Activated CD4-positive, alpha-beta T cell treated with anti-CD3 and anti-CD28 coated beads for 36 hours (primary cell): ENCODE data around the gene RARB. TPM values are rescaled to one million over a fixed set of nuclear protein-coding genes. Genes with fewer than 3 reads are reported as not detected.

ENCODE experiments used
- ATAC-seq: fragments of 200-7000 bp; cut with Tn5 transposase; one replicate; pipeline ENCODE4 v1.10.0; 2021; ENCODE audit warnings: mild to moderate bottlenecking, moderate library complexity
- CTCF ChIA-PET: fragments of 350-600 bp; sonication (Branson Sonifier 250); formaldehyde crosslinking; loops from one replicate; lab custom pipeline; 2021; ENCODE audit warnings: antibody characterized with exemption; lab: Charles Lee
- POLR2A ChIA-PET: fragments of 350-600 bp; sonication (Branson Sonifier 250); formaldehyde crosslinking; loops from one replicate; lab custom pipeline; 2021; ENCODE audit warnings: antibody characterized with exemption, inconsistent platforms; lab: Charles Lee
- DNase-seq: peaks from one replicate; pipeline ENCODE4 v3.0.0-alpha.2; 2020
- H3K27ac Mint-ChIP-seq: one replicate; pipeline ENCODE4 v1.8.0; 2021; ENCODE audit warnings: mixed read lengths
- H3K27me3 Mint-ChIP-seq: one replicate; pipeline ENCODE4 v1.8.0; 2021; ENCODE audit warnings: mixed read lengths
- H3K36me3 Mint-ChIP-seq: one replicate; pipeline ENCODE4 v1.8.0; 2021; ENCODE audit warnings: low read depth, mixed read lengths
- H3K4me1 Mint-ChIP-seq: one replicate; pipeline ENCODE4 v1.8.0; 2021; ENCODE audit warnings: mixed read lengths
- H3K4me3 Mint-ChIP-seq: one replicate; pipeline ENCODE4 v1.8.0; 2021; ENCODE audit warnings: mild to moderate bottlenecking, moderate library complexity, mixed read lengths
- H3K9me3 Mint-ChIP-seq: one replicate; pipeline ENCODE4 v1.8.0; 2021; ENCODE audit warnings: low read depth, mixed read lengths
- intact Hi-C, 2 experiments: fragments of 100-400 bp; cut with DNase I in 1 of 2; cut with micrococcal nuclease in 1 of 2; formaldehyde crosslinking; loops; one replicate each; pipeline versions ENCODE4 v1.14.2 to v1.15.1; 2022 to 2024; cut with DNase I, micrococcal nuclease
- total RNA-seq, 2 experiments: library from RNA; stranded (reverse); gene quantifications; one replicate each; pipeline ENCODE4 v1.2.3, GENCODE V29; 2021

The RARB gene
- total RNA-seq, 2 experiments from 2014 or later: not detected

GRCh38 chr3:25620493-25620892 is 192.4 kb downstream of the RARB start:
- DNase-seq (no peak), ATAC-seq (no peak)
- Mint-ChIP-seq H3K27me3 (no peaks in the 10 kb centered on the region), H3K27ac (no peak overlapping the region), H3K9me3 (no peaks in the 10 kb centered on the region), H3K4me3 (no peak overlapping the region), H3K4me1 (peaks cover 7% of the 10 kb centered on the region), H3K36me3 (peaks cover 41% of the 10 kb centered on the region)
- intact Hi-C loops: no loop called here
- POLR2A ChIA-PET: no interaction called here
- CTCF ChIA-PET: interaction anchor here (1.8 kb wide), 1 partner anchor 27 kb away, joined by 5 read pairs; no protein-coding TSS in a partner anchor

DNA sequence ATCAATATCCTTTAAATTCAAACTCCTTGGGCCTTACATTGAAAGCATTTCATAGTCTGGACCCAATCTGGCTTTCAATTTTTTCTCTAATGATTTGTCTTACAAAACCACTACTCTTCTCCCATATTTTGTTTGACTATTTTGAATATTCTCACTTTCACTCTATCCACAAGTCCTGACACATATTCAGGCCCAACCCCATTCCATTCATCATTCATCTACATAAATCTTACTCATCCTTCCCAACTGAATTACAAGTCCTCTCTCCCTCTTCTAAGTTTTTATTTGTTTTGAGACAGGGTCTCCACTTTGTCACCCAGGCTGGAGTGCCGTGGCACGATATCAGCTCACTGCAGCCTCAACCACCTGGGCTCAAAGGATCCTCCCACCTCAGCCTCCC is 193.0 kb downstream of the RARB start:
- H3K4me3 Mint-ChIP-seq: no peak overlapping the region
- H3K27ac Mint-ChIP-seq: peak overlapping the region; percentile 0
- H3K9me3 Mint-ChIP-seq: no peaks in the 10 kb centered on the region
- no peak for ATAC-seq
- H3K4me1 Mint-ChIP-seq: peaks cover 7% of the 10 kb centered on the region
- DNase-seq: no peak
- peaks cover 45% of the 10 kb centered on the region for H3K36me3 Mint-ChIP-seq
- ChIA-PET CTCF (no interaction called here), POLR2A (no interaction called here)
- intact Hi-C loops: no loop called here
- no peaks in the 10 kb centered on the region for H3K27me3 Mint-ChIP-seq

- Mint-ChIP-seq H3K9me3 (no peaks in the 10 kb centered on the region), H3K36me3 (peaks cover 31% of the 10 kb centered on the region), H3K27me3 (no peaks in the 10 kb centered on the region), H3K4me3 (no peak overlapping the region), H3K27ac (no peak overlapping the region), H3K4me1 (peaks cover 6% of the 10 kb centered on the region)
- ATAC-seq: no peak
- CTCF ChIA-PET: interaction anchor here (1.1 kb wide), 1 partner anchor 110 kb away, joined by 3 read pairs; no protein-coding TSS in a partner anchor
- intact Hi-C loops: no loop called here
- POLR2A ChIA-PET: no interaction called here
- DNase-seq: no peak
Observed at GRCh38 chr3:25631989-25632388, 203.9 kb downstream of the RARB start.

GRCh38 chr3:25633919-25634318 is 205.9 kb downstream of the RARB start:
- H3K27me3 Mint-ChIP-seq: no peaks in the 10 kb centered on the region
- peaks cover 31% of the 10 kb centered on the region for H3K36me3 Mint-ChIP-seq
- ChIA-PET POLR2A (interaction anchor here (1.1 kb wide), 1 partner anchor 39 kb away, joined by 6 read pairs; no protein-coding TSS in a partner anchor), CTCF (interaction anchor here (0.6 to 2.3 kb wide), 4 partner anchors 15 to 278 kb away, joined by 3 to 18 read pairs (median 3); no protein-coding TSS in a partner anchor)
- peaks cover 6% of the 10 kb centered on the region for H3K4me1 Mint-ChIP-seq
- intact Hi-C loops: no loop called here
- H3K4me3 Mint-ChIP-seq: no peak overlapping the region
- no peak for DNase-seq
- H3K9me3 Mint-ChIP-seq: no peaks in the 10 kb centered on the region
- ATAC-seq: no peak
- H3K27ac Mint-ChIP-seq: no peak overlapping the region

- H3K36me3 Mint-ChIP-seq: peaks cover 27% of the 10 kb centered on the region
- H3K4me3 Mint-ChIP-seq: no peak overlapping the region
- no peak for ATAC-seq
- ChIA-PET CTCF (interaction anchor here (1.6 to 2.3 kb wide), 2 partner anchors 8 to 13 kb away, joined by 3 to 18 read pairs; no protein-coding TSS in a partner anchor), POLR2A (no interaction called here)
- H3K27me3 Mint-ChIP-seq: no peaks in the 10 kb centered on the region
- H3K4me1 Mint-ChIP-seq: peaks cover 6% of the 10 kb centered on the region
- no peak for DNase-seq
- intact Hi-C loops: no loop called here
- H3K9me3 Mint-ChIP-seq: no peaks in the 10 kb centered on the region
- H3K27ac Mint-ChIP-seq: no peak overlapping the region
Observed at GRCh38 chr3:25635038-25635437, 207.0 kb downstream of the RARB start.

Other genes starting within 250 kb of the RARB start
- 100 to 1,000 TPM; 132 to 156 TPM for gene TOP2B, start 236.6 kb downstream of the RARB start, total RNA-seq